Endodermal cell (in vitro differentiated cells): ENCODE measurements around the gene TNFSF12. TPM values are rescaled to one million over a fixed set of nuclear protein-coding genes. Genes with fewer than 3 reads are reported as not detected.

ENCODE experiments used
- DNase-seq: peaks from one replicate; pipeline ENCODE4 v3.0.0-alpha.2; 2017
- H3K27ac ChIP-seq: 2 replicates; pipeline ENCODE4 v1.5.1; 2013; ENCODE audit warnings: mild to moderate bottlenecking, low read depth, low read length, moderate library complexity
- H3K27me3 ChIP-seq: 2 replicates; pipeline ENCODE4 v1.6.1; 2013; ENCODE audit warnings: mild to moderate bottlenecking, low read length, moderate library complexity; ENCODE audit not compliant: insufficient read depth, control insufficient read depth, poor library complexity, severe bottlenecking
- H3K36me3 ChIP-seq: 2 replicates; pipeline ENCODE4 v1.7.0; 2013; ENCODE audit warnings: mild to moderate bottlenecking, low read length, moderate library complexity; ENCODE audit not compliant: control insufficient read depth, insufficient read depth
- H3K4me1 ChIP-seq: one replicate; pipeline ENCODE4 v1.7.0; 2013; ENCODE audit warnings: low read length; ENCODE audit not compliant: control insufficient read depth, insufficient read depth
- H3K4me3 ChIP-seq: 2 replicates; pipeline ENCODE4 v1.5.1; 2013; ENCODE audit warnings: mild to moderate bottlenecking, low read length, moderate library complexity
- H3K9ac ChIP-seq: 2 replicates; pipeline ENCODE4 v1.6.1; 2013; ENCODE audit warnings: mild to moderate bottlenecking, low read length, moderate library complexity; ENCODE audit not compliant: poor library complexity, severe bottlenecking; ENCODE audit errors: extremely low read depth
- H3K9me3 ChIP-seq: 2 replicates; pipeline ENCODE4 v1.6.1; 2013; ENCODE audit warnings: mild to moderate bottlenecking, low read length, moderate library complexity; ENCODE audit not compliant: control insufficient read depth
- H3K27ac Mint-ChIP-seq: 2 replicates; pipeline ENCODE4 v1.8.0; 2020; ENCODE audit warnings: mixed read lengths
- H3K27me3 Mint-ChIP-seq: 2 replicates; pipeline ENCODE4 v1.8.0; 2021; ENCODE audit warnings: mild to moderate bottlenecking, mixed read lengths; ENCODE audit not compliant: insufficient read depth
- H3K36me3 Mint-ChIP-seq: 2 replicates; pipeline ENCODE4 v1.8.0; 2020; ENCODE audit warnings: low read depth, mixed read lengths
- H3K4me1 Mint-ChIP-seq: 2 replicates; pipeline ENCODE4 v1.8.0; 2020; ENCODE audit warnings: mixed read lengths
- H3K4me3 Mint-ChIP-seq: 2 replicates; pipeline ENCODE4 v1.8.0; 2020; ENCODE audit warnings: mild to moderate bottlenecking, moderate library complexity, mixed read lengths
- H3K9me3 Mint-ChIP-seq: 2 replicates; pipeline ENCODE4 v1.8.0; 2020; ENCODE audit warnings: mild to moderate bottlenecking, mixed read lengths
- CTCF ChIP-seq: fragments of 200-600 bp; sonication (generic); conservative IDR thresholded peaks from 2 replicates; pipeline ENCODE4 v1.5.0; 2021; ENCODE audit warnings: antibody characterized with exemption, mild to moderate bottlenecking
- WGBS, 2 experiments: methylation state at CpG; one replicate each; pipeline versions ENCODE4 v1.1.5 to v1.1.7; 2013; ENCODE audit warnings: missing lambda C conversion rate in 2 of 2, mixed read lengths in 1 of 2; ENCODE audit not compliant: insufficient coverage in 1 of 2, insufficient read length in 1 of 2; 5-methylcytosine and 5-hydroxymethylcytosine counted together
- total RNA-seq, 2 donors: library from RNA; stranded (reverse); fragmentation: NEBNext Ultra II Directional in 1 of 2; extraction: Animal tissue kit (Norgen Biotek cat#: 25700) in 1 of 2; gene quantifications; 2 replicates in 1 of 2; 3 replicates in 1 of 2; pipeline ENCODE4 v1.2.1, GENCODE V29; 2021

The TNFSF12 gene
- total RNA-seq, 2 donors from 2014 or later, result 8.3 to 8.4 TPM

- 91 to 94% methylated on average over 8 to 30 of the region's 30 CpGs for WGBS, 2 experiments
- H3K36me3 Mint-ChIP-seq, result peaks cover 37% of the 10 kb centered on the region
- Histone ChIP-seq H3K27me3 (no peaks in the 10 kb centered on the region), H3K9me3 (no peaks in the 10 kb centered on the region), H3K4me3 (peak overlapping the region; percentile 99), H3K9ac (no peak overlapping the region), H3K4me1 (peaks cover 3% of the 10 kb centered on the region), H3K27ac (no peak overlapping the region), H3K36me3 (peaks cover 42% of the 10 kb centered on the region)
- no peak for TF ChIP-seq CTCF
- no peaks in the 10 kb centered on the region for H3K9me3 Mint-ChIP-seq
- peak overlapping the region; percentile 85 for H3K27ac Mint-ChIP-seq
- H3K4me3 Mint-ChIP-seq, result peak overlapping the region; percentile 79
- no peaks in the 10 kb centered on the region for H3K27me3 Mint-ChIP-seq
- DNase-seq, result no peak
- peaks cover 33% of the 10 kb centered on the region for H3K4me1 Mint-ChIP-seq
Observed at GRCh38 chr17:7563115-7563869, 14.4 kb downstream of the TNFSF12 start.

GRCh38 chr17:7569571-7569970, 20.7 kb downstream of the TNFSF12 start:
- Histone ChIP-seq H3K9me3 (no peaks in the 10 kb centered on the region), H3K4me3 (no peak overlapping the region), H3K36me3 (peaks cover 68% of the 10 kb centered on the region), H3K4me1 (peaks cover 4% of the 10 kb centered on the region), H3K27ac (no peak overlapping the region), H3K9ac (no peak overlapping the region), H3K27me3 (no peaks in the 10 kb centered on the region)
- Mint-ChIP-seq H3K27me3 (no peaks in the 10 kb centered on the region), H3K4me3 (no peak overlapping the region), H3K27ac (no peak overlapping the region), H3K9me3 (peaks cover 2% of the 10 kb centered on the region), H3K4me1 (peaks cover 17% of the 10 kb centered on the region), H3K36me3 (peaks cover 70% of the 10 kb centered on the region)
- 96 to 100% methylated on average over 5 of the region's 5 CpGs for WGBS, 2 experiments
- TF ChIP-seq CTCF, result no peak
- no peak for DNase-seq

GRCh38 chr17:7570351-7570750, 21.5 kb downstream of the TNFSF12 start:
- Mint-ChIP-seq H3K9me3 (peaks cover 2% of the 10 kb centered on the region), H3K4me1 (peaks cover 23% of the 10 kb centered on the region), H3K27me3 (no peaks in the 10 kb centered on the region), H3K36me3 (peaks cover 70% of the 10 kb centered on the region), H3K27ac (no peak overlapping the region), H3K4me3 (no peak overlapping the region)
- DNase-seq, result no peak
- H3K4me1 ChIP-seq, result peaks cover 4% of the 10 kb centered on the region
- H3K9me3 ChIP-seq, result no peaks in the 10 kb centered on the region
- H3K36me3 ChIP-seq, result peaks cover 68% of the 10 kb centered on the region
- no peak overlapping the region for H3K27ac ChIP-seq
- TF ChIP-seq CTCF, result no peak
- WGBS, 2 experiments, result 80 to 97% methylated on average over 1 to 10 of the region's 10 CpGs
- no peak overlapping the region for H3K9ac ChIP-seq
- H3K4me3 ChIP-seq, result no peak overlapping the region
- no peaks in the 10 kb centered on the region for H3K27me3 ChIP-seq
